Neuron (in vitro differentiated cells): Measurements from ENCODE around the gene GULP1.
A peak's percentile ranks its signal among the peaks of the same experiment; 100 is the strongest.
"Not testable (repeated sequence)": the region's sequence is repeated elsewhere in the genome, so short reads cannot be mapped to it uniquely, and the experiment has no call there.

Source experiments
- H2AFZ ChIP-seq: one replicate; pipeline ENCODE4 v1.6.1; 2013; ENCODE audit warnings: low read depth, mild to moderate bottlenecking, inconsistent platforms, low read length, moderate library complexity
- H3K27me3 ChIP-seq: one replicate; pipeline ENCODE4 v1.6.1; 2013; ENCODE audit warnings: low read length; ENCODE audit not compliant: insufficient read depth
- H3K36me3 ChIP-seq: one replicate; pipeline ENCODE4 v1.6.1; 2013; ENCODE audit warnings: low read length; ENCODE audit not compliant: insufficient read depth
- H3K4me1 ChIP-seq: one replicate; pipeline ENCODE4 v1.6.1; 2013; ENCODE audit warnings: low read length; ENCODE audit not compliant: insufficient read depth
- H3K4me3 ChIP-seq: 2 replicates; pipeline ENCODE4 v1.5.1; 2013; ENCODE audit warnings: mild to moderate bottlenecking, low read length, moderate library complexity
- H3K9me3 ChIP-seq: one replicate; pipeline ENCODE4 v1.6.1; 2013; ENCODE audit warnings: low read length

Gene GULP1

DNA sequence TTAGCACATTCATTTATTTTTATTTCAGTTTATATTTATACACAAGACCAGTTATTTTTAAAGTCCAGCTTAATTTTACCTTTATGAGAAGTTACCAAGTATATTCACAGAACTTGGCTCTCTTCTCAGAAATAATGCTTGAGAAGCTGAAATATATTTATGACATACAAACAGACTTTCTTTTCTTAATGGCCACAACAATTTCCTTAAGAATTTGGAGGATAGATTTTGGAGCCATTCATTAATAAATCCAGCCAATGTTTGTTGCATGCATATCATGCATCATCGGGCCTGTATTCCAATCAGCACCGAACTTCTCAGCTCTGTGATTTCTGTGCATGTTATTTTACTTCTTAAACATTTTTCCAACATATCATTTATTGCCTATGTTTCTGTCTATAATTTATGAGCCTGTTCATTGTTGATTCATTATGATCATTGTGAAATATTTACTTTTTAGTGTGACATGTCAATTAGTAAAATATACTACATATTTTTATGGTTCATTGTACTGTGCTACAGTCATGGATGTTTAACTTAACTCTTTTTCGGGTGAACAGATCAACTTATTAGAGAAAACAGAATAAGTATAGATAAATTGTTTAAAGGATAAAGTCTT, 3.5 kb downstream of the GULP1 start:
- no peaks in the 10 kb centered on the region for H3K36me3 ChIP-seq
- H3K4me3 ChIP-seq: peak overlapping the region; percentile 59
- H3K9me3 ChIP-seq: peaks cover 2% of the 10 kb centered on the region
- H3K27me3 ChIP-seq: no peaks in the 10 kb centered on the region
- peaks cover 16% of the 10 kb centered on the region for H3K4me1 ChIP-seq
- H2AFZ ChIP-seq: no peak overlapping the region

DNA sequence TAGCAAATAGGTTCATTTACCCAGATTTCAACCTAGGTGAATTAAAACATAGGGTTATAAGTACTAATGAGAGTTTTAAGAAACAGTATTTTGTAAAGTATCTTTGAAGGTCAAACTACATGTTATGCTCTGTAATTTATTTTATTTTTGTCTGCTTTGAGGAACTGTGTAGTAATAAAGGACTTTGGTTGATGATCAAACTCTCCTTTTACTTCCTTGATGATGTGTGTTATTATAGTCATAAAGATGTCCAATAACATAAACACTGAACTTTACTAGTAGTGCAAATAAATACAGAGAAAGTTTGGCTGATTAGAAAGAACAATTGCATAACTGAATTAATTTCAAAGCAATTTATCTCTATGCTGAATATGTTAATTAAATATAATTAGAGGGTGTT, 6.3 kb downstream of the GULP1 start:
- Histone ChIP-seq H3K4me1 (peaks cover 14% of the 10 kb centered on the region), H3K4me3 (no peak overlapping the region), H3K27me3 (no peaks in the 10 kb centered on the region), H2AFZ (no peak overlapping the region), H3K9me3 (peaks cover 2% of the 10 kb centered on the region), H3K36me3 (no peaks in the 10 kb centered on the region)

DNA sequence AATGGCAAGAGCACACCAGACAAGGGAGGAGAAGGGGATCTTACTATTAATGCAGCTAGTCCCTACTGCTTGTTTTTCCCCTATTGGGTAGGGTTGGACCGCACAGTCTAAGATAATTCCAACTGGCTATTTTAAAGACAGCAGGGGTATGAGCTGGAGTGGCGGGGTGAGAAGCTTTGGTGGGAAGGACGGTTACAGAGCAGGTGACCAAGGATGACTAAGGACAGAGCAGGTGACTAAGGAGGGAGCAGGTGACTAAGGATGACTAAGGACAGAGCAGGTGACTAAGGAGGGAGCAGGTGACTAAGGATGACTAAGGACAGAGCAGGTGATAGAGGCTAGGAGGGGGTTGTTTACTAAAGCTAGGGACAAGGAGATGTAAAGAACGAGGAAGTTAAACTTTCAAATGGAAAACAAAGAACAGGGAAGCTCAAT, 7.3 kb downstream of the GULP1 start:
- not testable (repeated sequence) for H3K27me3 ChIP-seq, H3K4me3 ChIP-seq, H3K36me3 ChIP-seq, H3K9me3 ChIP-seq, H2AFZ ChIP-seq
- peaks cover 24% of the 10 kb centered on the region for H3K4me1 ChIP-seq

DNA sequence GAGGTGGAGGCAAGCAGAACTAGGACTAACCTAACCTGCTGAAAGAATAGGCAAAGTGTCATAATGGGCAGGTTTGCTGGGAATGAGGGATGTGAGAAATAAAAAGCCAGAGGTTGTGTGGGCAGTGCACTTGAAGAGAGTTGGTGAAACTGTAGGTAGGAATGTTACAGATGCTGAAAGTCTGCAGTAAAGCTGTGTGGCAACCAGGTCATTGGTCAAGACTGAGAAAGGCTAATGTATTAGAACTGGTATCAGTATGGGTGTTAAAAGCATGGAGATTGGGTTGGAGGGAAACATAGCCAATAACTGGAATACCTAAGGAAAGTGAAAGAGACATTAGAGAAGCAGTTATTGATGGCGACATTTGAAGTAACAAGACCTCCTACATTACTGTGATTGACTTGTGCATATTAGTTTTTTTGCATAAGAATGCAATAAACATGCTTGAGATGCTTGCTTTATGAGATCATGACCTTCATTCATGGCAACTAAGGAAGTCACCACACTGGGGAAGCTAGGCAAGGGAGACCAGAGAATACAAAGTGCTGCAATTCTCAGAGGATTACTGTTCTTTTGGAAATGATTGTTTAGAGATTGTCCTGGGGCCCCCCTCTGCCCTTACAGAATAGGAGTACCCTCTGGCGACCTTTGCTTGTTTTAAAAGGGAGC, 11.8 kb downstream of the GULP1 start:
- no peaks in the 10 kb centered on the region for H3K36me3 ChIP-seq
- no peak overlapping the region for H3K4me3 ChIP-seq
- no peaks in the 10 kb centered on the region for H3K27me3 ChIP-seq
- peaks cover 34% of the 10 kb centered on the region for H3K4me1 ChIP-seq
- no peak overlapping the region for H2AFZ ChIP-seq
- H3K9me3 ChIP-seq: peaks cover 2% of the 10 kb centered on the region

DNA sequence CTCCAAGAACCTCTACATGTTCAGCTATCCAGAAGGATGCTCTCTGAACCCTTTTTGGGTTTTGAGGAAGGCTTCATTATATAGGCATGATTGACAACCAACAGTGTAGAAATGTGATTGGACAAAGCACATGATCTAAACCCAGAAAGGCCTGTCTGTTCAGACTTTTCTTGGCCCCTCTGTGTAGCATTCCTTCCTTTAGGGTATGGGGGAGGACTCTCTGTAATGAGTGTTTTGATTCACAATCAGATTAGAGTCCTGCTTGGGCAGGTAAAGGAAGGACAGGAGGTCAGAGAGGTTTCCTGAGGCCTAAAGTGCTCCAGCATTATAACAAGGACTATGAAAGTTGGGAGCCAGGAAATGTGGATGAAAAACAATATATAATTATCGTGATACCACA, 13.6 kb downstream of the GULP1 start:
- H3K9me3 ChIP-seq: no peaks in the 10 kb centered on the region
- H3K4me3 ChIP-seq: no peak overlapping the region
- no peaks in the 10 kb centered on the region for H3K36me3 ChIP-seq
- H3K27me3 ChIP-seq: no peaks in the 10 kb centered on the region
- no peak overlapping the region for H2AFZ ChIP-seq
- peaks cover 34% of the 10 kb centered on the region for H3K4me1 ChIP-seq

DNA sequence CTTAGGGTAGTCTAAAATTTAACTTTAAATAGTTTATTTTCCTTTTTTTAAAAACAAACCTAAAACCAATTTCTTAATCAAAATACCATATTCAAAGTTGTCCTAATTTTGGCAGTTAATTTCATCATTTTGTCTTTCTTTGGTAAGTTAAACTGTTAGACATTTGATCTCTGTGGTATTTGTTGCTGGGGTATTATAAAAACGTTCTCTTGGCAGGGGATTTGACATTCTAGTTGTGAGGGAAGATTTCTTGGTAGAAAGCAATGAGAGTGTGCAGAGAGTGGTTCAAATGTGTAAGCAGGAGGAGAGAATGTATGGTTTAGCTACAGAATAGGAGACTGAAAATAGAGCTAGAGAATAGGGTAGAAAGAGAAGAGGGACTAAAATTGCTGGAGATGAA, 14.6 kb downstream of the GULP1 start:
- Histone ChIP-seq H3K27me3 (no peaks in the 10 kb centered on the region), H3K4me3 (no peak overlapping the region), H3K4me1 (peaks cover 34% of the 10 kb centered on the region), H3K36me3 (no peaks in the 10 kb centered on the region), H2AFZ (no peak overlapping the region), H3K9me3 (no peaks in the 10 kb centered on the region)

DNA sequence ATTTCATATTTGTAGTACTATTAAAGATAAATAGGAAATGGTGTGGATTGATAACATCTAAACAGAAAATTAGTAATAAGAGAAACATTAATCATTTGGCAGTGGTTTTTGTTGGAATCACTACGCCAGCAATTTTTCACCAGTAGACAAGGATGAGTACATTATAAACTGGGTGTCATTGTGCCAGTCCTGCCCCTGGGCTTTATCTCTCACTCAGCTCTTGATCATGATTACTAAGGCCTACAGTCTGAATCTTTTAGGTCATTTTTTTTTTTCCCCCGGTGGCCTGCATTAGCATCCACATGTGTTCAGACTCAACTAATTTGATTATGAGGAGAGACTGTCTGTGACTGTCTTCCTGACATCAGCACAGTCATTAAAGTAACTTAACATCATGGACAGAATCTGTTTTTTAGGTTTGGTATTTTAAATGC, 16.2 kb downstream of the GULP1 start:
- H3K4me1 ChIP-seq: peaks cover 30% of the 10 kb centered on the region
- no peaks in the 10 kb centered on the region for H3K36me3 ChIP-seq
- H2AFZ ChIP-seq: no peak overlapping the region
- H3K27me3 ChIP-seq: no peaks in the 10 kb centered on the region
- H3K9me3 ChIP-seq: no peaks in the 10 kb centered on the region
- H3K4me3 ChIP-seq: no peak overlapping the region

DNA sequence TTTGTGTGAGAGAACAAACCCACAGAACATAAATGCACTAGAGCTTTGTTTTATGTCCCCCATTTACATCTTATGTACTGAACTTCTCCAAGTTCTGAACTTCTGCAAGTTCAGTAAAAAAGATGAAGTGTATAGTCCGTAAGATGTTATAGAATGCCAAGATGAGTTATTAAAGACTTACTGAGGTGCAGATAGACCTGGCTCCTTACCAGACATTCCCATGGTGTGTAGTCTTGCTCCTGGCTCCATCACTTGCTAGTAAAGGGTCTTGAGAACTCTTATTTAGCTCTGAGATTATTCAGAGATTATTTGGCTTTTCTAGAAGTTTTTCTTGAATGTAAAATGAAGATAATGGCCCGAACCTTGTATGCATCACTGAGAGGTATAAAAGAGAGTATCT, 16.8 kb downstream of the GULP1 start:
- H3K4me3 ChIP-seq: no peak overlapping the region
- no peaks in the 10 kb centered on the region for H3K36me3 ChIP-seq
- no peaks in the 10 kb centered on the region for H3K27me3 ChIP-seq
- H3K4me1 ChIP-seq: peaks cover 24% of the 10 kb centered on the region
- no peak overlapping the region for H2AFZ ChIP-seq
- no peaks in the 10 kb centered on the region for H3K9me3 ChIP-seq

DNA sequence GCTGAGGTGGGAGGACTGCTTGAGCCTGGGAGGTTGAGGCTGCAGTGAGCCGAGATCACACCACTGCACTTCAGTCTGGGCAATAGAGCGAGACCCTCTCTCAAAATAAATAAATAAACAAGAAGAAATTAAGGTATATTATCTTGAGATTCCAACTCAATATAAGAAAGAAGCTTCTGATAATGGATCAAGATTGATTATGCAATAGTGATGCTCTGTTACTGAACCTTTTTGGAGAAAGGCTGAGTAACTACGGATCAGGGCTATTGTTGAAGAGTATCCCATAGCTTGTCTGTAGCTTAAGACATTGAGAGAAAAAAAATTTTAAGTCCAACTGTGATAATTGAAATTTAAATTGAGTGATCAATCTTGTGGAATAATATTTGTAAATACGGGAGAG, 17.7 kb downstream of the GULP1 start:
- no peaks in the 10 kb centered on the region for H3K9me3 ChIP-seq
- H3K36me3 ChIP-seq: no peaks in the 10 kb centered on the region
- H3K27me3 ChIP-seq: no peaks in the 10 kb centered on the region
- peaks cover 15% of the 10 kb centered on the region for H3K4me1 ChIP-seq
- H2AFZ ChIP-seq: no peak overlapping the region
- no peak overlapping the region for H3K4me3 ChIP-seq

DNA sequence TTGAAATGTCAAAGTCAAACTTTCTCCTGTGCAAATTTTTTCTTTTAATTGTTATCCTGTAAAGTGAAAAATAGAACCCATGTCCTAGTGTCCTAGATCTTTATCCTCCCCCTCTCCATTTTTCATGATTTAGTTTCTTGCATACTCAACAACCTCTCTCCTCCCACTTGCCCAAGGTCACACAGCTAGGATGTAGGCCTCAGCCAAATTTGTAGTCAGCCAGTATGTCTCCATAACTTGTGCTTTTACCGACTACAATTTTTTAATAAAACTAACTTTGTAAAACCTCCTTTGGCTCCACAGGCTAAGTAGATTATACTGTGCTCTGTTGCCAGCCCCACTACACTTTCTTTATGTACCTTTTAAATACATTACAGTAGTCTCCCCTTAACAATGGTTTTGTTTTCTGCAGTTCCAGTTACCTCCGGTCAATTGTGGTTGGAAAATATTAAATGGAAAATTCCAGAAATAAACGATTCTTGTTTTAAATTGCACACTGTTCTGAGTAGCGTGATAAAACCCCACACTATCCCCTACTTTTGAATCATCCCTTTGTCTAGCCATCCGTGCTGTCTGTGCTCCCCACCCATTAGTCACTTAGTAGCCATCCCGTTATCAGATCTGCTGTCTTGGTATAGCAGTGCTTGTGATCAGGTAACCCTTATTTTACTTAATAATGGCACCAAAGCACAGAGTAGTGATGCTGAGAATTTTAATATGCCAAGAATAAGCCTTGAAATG, 22.8 kb downstream of the GULP1 start:
- H3K4me3 ChIP-seq: no peak overlapping the region
- H3K4me1 ChIP-seq: no peaks in the 10 kb centered on the region
- H2AFZ ChIP-seq: no peak overlapping the region
- H3K36me3 ChIP-seq: no peaks in the 10 kb centered on the region
- no peaks in the 10 kb centered on the region for H3K27me3 ChIP-seq
- H3K9me3 ChIP-seq: no peaks in the 10 kb centered on the region

DNA sequence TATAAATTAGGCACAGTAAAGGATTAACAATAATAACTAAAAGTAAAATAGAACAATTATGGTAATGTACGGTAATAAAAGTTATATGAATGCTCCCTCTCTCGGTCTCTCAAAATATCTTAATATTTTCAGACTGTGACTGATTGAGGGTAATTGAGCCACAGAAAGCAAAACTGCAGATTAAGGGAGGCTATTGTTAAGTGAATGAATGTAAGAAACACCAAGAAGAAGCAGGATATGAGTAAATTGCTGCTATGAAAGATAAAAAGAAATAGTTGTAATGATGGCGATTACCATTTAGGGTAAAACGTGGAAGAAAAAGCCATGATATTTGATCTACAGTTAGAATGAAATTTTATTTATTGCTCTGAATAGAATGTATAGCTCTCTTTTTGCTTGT, 24.1 kb downstream of the GULP1 start:
- H3K9me3 ChIP-seq: no peaks in the 10 kb centered on the region
- no peaks in the 10 kb centered on the region for H3K4me1 ChIP-seq
- H2AFZ ChIP-seq: no peak overlapping the region
- no peaks in the 10 kb centered on the region for H3K27me3 ChIP-seq
- H3K4me3 ChIP-seq: no peak overlapping the region
- H3K36me3 ChIP-seq: no peaks in the 10 kb centered on the region

DNA sequence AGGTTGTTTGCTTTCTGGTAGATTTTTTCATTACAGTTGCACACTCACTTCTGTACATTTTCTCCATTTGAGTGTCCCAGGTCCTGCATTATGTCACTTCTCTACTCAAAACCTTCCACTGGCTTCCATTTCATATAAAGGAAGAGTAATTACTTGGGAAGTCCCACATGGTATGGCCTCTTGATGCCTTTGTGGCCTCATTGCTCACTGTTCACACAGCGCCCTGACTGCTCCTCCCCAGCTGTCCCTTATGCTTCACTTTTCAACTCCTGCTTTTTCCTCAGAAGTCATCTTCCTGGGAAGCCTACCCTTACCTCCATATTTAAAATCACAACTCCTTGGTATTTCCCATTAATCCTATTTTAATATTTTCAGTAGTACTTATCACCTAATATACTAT, 24.7 kb downstream of the GULP1 start:
- Histone ChIP-seq H3K4me1 (no peaks in the 10 kb centered on the region), H3K36me3 (no peaks in the 10 kb centered on the region), H3K9me3 (no peaks in the 10 kb centered on the region), H2AFZ (no peak overlapping the region), H3K4me3 (no peak overlapping the region), H3K27me3 (no peaks in the 10 kb centered on the region)

DNA sequence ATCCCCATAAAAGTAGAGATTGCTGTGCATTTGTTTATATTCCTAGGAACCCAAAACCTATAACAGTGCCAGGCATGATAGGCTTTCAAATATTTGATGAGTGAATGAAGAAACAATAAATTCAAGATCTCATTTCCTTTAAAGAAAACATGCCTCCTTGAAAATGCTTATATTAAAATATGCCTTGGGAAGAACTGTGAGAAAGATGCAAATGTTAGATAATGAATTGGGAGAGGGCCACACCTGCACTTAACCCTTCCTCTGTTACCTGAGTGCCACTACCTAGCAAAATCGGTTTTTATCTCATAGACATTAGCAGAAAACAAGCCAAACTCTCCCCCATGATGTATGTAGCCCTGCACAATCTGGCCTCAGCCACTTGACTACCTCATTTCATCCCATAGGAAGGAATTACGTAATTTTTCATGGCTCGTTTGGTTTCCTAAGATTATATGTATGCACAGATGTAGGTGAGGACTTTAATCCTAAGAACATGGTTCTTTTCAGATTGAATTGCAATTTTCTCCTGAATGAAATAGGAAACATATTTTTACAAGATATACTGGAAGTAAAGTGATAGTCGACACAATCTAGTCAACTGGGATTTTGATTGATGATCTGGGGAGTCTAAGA, 25.2 kb downstream of the GULP1 start:
- no peak overlapping the region for H3K4me3 ChIP-seq
- H2AFZ ChIP-seq: no peak overlapping the region
- H3K9me3 ChIP-seq: no peaks in the 10 kb centered on the region
- H3K36me3 ChIP-seq: no peaks in the 10 kb centered on the region
- no peaks in the 10 kb centered on the region for H3K4me1 ChIP-seq
- no peaks in the 10 kb centered on the region for H3K27me3 ChIP-seq
